ENCODE results near the gene UTS2B.
"Not testable (repeated sequence)": the region's sequence is repeated elsewhere in the genome, so short reads cannot be mapped to it uniquely, and the experiment has no call there.

UTS2B gene

DNA sequence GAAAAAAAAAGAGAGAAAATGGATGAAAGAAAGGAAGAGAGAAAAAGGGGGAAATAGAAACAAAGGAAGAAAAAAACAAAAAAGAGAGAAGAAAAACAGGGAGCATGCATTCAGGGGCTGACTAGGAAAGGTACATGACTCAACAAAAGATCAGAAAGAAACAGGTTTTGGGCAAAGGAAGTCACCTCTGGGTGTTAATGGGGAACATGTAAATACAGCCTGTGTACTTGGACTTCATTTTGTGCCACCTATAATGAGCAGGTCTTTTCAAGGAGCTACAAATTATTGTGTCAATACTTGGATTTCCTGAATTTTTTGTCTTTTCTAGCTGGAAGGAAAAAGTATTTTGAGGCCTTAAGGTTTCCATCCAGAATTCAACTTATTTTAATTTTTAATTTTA, 54.6 kb downstream of the UTS2B start:
- no peak for TF ChIP-seq CTCF (conservative IDR thresholded peaks at IDR 0.05; ENCODE audit: low read depth, low read length)
- DNase-seq (ENCODE audit: low read depth) = no peak
- no peak overlapping the region for H3K4me3 ChIP-seq (ENCODE audit: low read length)

GRCh38 chr3:191275244-191275643, 55.1 kb downstream of the UTS2B start:
- H3K4me3 ChIP-seq (ENCODE audit: low read length); DNase-seq (ENCODE audit: low read depth): not testable (repeated sequence)

DNA sequence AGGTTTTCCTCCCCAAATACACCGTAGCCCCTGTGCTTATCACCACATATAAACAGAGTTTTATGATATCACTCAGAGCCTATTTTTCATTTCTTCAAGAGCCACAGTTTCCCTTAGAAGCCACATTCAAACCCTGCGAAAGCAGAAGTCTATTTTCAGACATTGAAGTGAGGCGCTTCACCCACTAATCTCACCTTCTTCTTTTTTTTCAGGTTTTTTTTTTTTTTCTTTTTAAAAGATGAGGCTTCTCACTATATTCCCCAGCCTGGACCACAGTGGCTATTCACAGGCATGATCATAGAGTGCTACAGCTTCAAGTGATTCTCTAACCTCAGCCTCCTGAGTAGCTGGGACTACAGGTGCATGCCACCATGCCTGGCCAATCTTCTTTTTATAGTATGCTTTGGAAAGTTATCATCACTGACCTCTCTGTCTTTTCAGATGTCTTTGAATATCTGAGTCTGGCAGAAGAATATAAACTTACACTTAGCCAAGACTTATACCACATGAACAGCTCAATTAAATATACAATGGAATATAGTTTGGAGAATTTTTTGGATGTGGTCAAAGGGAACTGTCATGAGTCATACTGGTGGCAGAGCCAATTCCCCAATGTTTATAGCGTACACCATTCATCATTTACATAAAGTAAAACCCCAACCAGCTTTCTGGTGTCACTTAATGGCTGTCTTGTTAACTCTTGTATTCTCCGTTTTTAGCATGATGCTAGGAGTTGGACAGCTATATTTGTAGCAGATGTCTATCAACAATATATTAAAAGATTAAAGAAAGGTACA, 60.8 kb downstream of the UTS2B start:
- no peak overlapping the region for H3K4me3 ChIP-seq (ENCODE audit: low read length)
- no peak for TF ChIP-seq CTCF (conservative IDR thresholded peaks at IDR 0.05; ENCODE audit: low read depth, low read length)
- DNase-seq (ENCODE audit: low read depth) = no peak

DNA sequence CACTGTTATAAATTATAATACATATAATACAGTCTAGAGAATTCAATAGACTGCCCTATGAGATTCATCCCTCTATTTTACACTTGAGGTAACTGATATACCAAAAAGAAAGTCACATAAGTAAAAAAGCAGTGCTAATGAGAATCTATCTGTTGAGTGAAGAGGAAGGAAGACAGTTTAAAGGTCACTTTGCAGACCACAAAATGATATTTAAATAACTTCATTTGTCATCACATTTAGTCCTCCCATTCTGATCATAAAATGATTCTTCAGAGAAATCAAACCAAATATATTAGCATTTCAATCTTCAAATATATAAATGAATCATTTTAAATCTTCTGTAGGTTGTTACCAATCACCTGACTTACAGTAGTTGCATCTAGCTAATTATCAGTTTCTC, 61.6 kb downstream of the UTS2B start:
- DNase-seq (ENCODE audit: low read depth) = no peak
- no peak for TF ChIP-seq CTCF (conservative IDR thresholded peaks at IDR 0.05; ENCODE audit: low read depth, low read length)
- H3K4me3 ChIP-seq (ENCODE audit: low read length) = no peak overlapping the region

DNA sequence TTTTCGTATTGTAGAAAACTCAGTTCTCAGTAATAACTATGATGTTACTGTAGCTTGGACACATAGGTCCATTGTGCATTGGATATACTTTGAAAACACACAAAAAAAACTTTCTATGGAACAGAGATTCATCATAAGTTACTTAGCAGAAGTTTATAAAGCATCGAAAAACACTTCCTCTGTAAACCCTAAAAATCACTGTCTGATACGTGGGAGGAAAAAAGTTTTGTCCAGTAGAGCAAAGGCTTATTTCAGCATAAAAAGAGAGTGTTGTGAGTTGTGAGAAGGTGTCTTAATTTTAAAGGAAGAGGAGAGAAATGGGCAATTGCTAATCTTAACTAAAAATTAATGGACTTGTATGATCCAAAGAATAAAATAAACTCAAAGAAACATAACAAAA, 66.5 kb downstream of the UTS2B start:
- no peak for DNase-seq (ENCODE audit: low read depth)

DNA sequence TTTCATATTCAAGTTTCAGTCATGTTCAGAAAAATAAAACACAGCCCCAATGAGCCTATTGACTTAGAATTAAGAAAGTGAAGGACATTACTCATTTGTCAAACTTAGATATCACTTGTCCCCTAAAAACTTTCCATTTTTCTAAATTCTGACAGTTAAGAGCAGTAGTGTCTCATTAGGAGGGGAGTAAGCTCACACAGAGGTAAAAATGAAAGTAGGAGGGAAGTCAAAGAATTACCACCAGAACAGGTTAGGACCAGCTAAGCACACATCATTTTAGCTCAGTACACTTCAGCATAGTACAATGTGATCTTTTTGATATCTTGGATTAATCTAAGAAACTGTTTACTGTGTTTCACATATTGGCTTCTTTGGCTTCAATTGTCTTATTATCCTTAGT, 67.0 kb downstream of the UTS2B start:
- no peak overlapping the region for H3K4me3 ChIP-seq (ENCODE audit: low read length)
- no peak for TF ChIP-seq CTCF (conservative IDR thresholded peaks at IDR 0.05; ENCODE audit: low read depth, low read length)
- DNase-seq (ENCODE audit: low read depth) = no peak

More for the DNA sequence above, 66.5 kb downstream of the UTS2B start:
- H3K4me3 ChIP-seq (ENCODE audit: low read length) = no peak overlapping the region
- no peak for TF ChIP-seq CTCF (conservative IDR thresholded peaks at IDR 0.05; ENCODE audit: low read depth, low read length)

DNA sequence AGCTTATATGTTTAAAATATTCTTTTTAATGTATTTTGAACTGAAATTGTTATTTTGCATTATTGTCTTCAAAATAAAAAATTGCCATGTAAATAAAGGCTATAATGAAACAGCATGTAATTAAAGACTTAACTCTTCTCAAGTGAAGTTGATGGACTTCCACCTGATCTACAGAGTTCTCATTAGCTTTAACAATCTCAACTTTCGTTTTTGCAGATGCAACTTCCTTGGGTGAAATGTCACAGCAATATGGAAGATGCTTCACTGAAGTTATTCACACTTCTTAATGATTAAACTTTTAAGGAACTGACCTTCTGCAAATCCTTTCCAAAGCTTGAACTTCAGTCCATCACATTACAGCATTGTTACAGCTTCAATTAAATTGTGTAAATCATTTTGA, 67.7 kb downstream of the UTS2B start:
- TF ChIP-seq CTCF (conservative IDR thresholded peaks at IDR 0.05; ENCODE audit: low read depth, low read length) = no peak
- DNase-seq (ENCODE audit: low read depth) = no peak
- H3K4me3 ChIP-seq (ENCODE audit: low read length) = no peak overlapping the region

All from retinal pigment epithelial cell (primary cell).